ENCODE data around the gene OCSTAMP.

OCSTAMP gene

DNA sequence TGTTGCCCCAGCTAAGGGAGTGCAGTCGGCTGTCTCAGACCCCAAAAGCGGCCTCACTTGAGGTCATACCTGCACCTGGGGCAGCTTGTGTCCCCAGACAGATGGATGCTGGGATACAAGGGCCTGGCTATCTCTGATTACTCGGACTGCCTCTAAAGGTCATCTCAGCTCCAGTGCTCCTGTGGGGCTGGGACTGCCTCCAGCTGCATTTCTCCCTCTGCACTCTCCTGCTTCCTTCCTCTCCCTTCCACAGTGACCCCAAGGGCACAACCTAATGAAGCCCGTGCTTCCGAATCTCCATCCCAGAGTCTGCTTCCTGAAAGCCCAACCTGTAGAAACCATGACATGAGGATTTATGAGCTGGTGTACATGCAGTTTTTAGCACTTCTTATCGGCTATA is 22.8 kb upstream of the OCSTAMP start:
- DNase-seq = no peak

DNA sequence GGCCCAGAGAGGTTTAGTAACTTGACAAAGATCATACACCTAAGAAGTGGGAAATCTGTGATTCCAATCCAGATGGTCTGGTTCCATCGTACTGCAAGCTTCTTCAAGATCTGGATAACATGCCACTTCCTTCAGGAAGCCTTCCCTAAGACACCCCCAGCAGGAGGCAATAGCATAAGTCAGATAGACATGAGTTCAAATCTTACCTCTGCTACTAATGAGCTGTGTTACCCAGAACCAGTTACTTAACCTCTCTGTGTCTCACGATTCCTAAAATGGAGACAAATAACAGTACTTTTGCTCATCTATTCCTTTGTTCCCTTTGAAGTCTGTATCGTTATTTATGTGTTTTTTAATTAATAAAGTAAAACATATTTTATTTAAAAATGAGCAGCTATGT is 22.3 kb upstream of the OCSTAMP start:
- DNase-seq = no peak

DNA sequence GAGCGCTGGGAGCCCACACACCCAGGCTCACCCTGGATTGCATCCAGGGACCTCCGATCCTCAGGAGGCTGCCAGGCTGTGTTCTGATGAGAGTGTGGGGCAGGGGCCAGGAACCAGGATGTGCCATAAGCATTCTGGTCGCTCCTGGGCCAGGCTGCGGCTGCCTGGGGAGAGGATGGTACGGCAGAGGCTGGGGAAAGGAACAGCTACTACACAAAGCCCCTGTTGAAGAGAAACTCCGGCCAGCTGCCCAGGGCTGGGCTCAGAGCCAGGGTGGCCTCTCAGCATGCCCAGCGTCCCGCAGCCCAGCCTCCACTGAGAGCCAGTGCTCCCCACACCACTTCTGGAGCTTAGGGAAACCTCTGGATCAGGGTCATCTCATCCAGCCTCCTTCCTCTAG is 21.7 kb upstream of the OCSTAMP start:
- no peak for DNase-seq

DNA sequence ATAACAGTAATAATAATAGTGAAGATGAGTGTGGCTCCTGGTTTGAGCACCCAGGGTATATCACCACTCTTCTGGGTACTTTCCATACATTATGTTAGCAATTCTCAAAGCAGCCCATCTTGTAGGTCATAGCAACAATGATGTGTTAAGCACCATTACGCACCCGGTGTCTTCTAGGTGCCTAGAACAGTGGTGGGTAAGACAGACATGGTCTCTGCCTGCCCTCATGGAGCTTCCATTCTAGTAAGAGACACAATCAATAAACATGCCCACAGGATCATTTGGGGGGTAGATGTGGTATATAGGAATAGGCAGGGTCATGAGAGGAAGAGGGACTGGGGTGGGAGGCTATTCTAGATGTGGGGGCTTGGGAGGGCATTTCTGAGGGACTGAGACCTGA is 21.0 kb upstream of the OCSTAMP start:
- no peak for DNase-seq

DNA sequence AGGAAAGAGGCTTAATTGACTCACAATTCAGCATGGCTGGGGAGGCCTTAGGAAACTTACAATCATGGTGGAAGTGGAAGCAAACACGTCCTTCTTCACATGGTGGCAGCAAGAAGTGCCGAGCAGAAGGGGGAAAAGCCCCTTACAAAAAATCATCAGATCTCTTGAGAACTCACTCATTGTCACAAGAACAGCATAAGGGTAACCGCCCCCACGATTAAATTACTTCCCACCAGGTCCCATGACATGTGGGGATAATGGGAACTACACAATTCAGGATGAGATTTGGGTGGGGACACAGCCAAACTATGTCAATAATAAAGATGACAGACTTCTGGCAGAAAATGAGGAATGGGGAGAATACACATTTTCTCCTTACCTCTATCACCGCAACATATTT is 20.5 kb upstream of the OCSTAMP start:
- DNase-seq = no peak

DNA sequence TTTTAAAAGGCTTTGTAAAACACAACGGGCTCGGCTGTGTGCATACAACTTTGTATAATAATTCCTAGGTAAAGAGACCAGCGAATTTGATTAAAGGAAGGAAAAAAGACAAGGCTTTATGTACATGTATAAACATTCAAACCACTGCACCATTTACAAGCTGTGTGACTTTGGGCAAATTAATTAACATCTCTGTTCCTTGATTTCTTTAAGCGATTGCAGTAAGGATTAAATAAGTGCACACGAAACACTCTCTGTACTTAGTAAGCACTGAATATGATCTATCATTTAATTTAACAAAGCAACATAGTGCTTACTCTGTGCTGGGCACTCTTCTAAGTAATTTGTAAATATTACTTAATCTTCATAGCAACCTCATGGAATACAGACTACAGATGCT is 19.5 kb upstream of the OCSTAMP start:
- DNase-seq = no peak

DNA sequence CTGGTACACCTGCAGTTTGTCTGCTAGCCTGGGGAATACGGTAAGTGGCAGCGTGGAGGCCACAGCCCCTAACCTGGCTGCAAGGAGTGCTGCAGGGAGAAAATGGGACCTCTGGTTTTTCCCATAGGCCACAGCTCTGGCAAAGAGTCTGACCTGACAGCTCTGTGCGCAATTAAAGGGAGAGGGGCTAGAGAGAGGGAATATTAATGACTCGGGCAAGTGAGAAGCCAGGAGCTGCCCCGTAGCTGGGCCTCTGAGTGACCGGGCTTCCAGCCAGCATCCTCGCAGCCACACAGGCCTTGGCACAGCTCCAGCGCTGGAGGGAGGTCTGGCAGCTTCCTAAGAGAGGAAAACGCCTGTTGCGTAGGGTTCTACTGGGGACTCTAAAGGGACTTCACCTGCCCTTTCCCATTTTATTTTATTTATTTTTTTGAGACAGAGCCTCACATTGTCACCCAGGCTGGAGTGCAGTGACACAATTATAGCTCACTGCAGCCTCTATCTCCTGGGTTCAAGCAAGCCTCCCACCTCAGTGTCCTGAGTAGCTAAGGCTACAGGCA is 18.2 kb upstream of the OCSTAMP start:
- DNase-seq = no peak

DNA sequence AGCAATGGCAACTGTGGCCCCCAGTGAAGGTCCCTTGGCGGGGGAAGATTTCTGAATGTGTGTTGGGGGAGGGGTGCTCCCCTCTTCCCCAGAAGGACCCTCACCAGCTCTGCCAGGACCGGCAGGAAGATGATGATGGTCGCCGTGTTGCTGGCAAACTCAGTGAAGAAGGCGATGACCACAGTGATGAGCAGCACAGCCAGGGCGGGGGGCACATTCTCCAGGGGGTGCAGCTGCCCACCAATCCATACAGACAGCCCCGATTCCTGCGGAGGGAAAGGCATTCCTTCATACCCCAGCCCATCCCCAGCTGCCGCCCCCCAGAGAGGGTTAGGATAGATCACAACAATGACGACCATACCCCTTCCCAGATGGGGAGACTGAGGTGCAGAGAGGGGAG is 15.7 kb upstream of the OCSTAMP start:
- DNase-seq = no peak

DNA sequence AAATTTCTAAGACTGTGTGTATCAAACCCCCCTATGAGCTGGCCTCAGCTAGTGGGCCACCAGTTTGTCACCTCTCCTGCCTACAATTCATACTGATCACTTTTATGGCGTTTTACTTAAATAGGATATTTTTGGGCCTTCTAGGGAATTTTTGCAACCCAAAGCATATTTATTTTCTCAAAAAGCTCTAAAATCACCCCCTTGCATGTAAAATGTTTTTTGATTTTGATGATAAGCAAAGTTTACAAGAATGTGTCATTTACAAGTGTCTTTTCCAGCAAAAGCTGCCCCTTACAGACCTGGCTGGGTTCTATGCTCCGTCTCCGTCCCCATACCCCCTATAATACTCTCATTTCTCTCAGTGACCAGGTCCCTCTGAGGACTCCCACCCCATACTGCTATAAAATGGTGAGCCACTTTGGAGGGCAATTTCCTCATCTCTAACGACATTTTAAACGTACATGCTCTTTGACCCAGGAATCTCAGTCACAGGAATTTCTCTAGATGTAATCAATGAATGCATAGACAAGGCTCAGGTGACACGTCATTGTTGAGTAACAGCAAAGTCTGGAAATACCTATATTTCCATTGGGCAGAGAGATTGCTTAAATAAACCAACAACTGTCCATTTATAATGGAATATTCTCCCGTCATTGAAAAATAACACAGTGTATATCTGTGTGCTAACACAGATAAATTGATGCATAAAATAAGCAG is 13.9 kb upstream of the OCSTAMP start:
- no peak for DNase-seq

DNA sequence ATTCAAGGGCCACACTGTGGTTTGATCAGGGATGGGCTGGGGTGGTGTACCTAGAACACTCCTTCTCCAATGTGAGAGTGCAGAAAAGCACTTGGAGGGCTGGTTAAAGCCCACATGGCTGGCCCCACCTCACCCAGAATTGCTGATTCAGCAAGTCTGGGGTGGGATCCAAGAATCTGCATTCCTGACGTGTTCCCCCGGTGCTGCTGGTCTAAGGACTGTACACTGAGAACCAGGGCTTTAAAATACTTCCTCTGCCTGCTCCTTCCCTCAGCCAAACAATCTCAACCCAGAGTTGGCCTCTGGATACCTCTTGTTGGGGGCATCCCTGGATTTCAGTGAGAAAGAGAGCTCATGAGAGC is 13.4 kb upstream of the OCSTAMP start:
- DNase-seq = no peak

DNA sequence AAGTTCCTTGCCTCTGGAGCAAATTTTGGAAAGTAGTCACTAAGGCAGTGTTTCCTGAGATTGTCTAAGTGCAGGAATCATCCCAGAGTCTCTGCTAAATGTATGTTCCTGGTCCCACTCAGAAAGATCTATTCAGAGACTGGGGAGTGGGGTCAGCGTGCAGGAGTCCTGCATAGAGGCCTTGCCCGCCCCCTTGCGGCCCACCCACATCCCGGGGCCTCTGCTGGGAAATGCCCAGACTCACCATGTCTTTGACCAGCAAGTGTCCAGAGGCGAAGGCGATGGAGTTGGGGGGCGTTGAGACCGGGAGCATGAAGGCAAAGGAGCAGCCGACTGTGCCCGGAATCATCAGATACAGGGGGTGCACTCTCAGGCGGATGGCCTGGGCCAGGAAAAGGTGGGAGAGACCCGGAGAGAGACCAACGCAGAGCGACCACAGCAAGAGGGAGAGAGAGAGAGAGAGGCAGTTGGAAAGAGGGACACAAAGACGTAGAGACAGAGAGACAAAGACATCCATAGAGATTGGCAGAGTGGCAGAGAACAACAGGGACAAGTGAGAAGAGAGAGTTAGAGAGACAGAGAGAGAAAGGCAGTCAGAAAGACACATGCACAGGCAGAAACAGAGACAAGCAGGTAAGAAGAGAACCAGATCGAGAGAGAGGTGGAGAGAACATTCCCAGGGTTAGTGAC is 12.9 kb upstream of the OCSTAMP start:
- no peak for DNase-seq

DNA sequence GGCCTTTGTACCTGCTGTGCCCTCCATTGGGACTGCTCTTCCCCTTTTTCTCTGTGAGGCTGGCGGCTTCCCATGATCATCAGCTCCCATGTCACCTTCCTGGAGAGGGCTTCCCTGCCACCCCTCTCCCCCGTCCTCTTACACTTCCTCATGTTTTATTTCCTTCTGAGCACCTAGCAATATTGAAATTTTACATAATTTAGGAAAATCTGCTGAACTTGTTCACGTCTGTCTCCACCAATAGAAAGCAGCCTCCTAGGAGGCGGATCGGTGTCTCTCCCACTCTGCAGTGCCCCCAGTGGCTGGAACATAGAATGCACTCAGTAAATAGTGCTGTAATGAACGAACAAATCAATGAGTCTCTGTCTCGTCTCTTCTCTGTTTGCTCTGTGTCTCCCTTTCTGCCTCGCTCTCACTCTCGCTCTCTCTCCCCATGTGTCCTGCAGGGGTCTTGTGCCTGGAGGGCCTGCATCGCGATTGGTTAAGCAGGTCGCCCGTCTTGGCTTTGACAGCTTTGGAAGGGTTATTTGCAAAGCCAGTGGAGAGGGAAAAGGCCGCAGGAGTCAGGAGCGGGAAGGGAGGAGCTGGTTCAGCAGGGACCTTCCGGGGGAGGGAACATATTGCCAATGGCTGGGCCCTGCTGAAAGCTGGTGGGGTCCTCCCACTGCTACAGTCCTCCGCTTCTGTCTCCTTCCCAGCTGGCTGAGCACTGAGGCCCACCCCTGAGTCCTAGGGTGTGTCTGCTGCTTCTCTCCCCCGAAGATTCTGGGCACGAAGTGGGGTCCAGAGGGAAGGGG is 12.1 kb upstream of the OCSTAMP start:
- peak; percentile 83 for DNase-seq

DNA sequence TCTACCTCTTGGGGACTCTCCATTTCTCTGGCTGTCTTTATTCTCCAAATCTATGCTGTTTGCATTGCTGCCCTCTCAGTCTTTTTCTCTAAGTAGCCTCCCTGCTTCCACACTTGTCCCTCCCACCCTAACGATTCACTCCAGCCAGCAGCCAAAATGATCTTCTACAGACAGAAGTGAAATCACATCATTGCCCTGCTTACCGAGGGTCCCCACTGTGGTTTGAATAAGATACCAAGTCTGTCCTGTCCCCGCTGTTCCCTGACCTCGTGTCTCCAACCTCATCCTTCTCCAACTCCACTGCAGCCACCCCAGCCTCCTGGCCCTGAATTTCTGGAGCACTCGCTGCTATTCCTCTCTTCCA is 11.5 kb upstream of the OCSTAMP start:
- DNase-seq = no peak

DNA sequence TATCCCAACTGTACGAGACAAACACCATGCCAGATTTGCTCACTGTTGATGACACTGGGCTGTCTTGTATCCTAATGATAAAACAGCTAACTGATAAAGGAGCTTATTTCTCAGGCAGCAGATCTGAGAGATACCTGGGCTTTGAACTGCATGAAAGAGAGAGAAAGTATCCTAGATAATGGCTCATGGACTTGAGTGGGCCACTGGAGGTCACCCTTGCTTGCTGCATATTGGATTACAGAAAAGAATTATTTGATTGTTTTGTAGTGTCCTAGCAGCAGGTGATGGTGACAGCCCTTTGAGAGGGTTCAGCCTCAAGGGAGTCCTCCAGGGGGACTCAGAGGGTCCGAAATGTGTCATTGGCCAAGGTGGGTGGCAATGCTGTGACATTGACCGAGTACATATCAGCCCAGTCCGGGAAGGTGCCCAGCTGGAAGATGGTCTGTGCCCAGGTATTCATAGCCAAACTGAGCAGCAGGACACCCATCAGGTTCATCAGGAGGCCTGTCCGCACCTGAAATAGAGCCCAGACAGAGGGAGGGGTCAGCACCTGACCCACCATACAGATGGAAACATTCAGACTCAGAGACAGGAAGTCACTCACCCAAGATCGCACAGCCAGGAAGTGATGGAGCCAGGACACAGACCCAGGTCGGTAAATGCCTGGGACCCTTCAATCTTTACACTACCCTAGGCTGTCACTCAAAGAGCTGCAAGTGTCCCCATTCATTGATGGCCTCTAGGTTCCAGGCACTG is 9.4 kb upstream of the OCSTAMP start:
- DNase-seq = no peak

DNA sequence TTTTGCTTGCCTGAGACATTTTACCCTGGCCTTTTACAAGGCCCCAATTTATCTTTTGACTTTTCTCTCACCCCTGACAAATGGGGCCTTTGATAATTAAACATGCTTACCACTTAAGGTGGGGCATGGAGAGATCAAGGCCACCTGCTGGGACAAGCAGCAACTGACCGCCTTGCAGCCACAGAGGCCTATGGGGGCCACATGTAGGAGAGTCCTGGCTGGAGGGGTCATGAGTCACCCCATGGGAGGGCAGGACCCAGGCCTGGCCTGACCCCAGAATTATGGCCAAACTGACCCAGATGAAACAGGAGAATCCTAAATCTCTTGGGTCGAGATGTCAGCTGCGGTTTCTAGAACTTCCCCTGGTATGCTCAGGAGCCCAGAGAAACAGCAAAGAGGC is 8.5 kb upstream of the OCSTAMP start:
- DNase-seq = no peak

DNA sequence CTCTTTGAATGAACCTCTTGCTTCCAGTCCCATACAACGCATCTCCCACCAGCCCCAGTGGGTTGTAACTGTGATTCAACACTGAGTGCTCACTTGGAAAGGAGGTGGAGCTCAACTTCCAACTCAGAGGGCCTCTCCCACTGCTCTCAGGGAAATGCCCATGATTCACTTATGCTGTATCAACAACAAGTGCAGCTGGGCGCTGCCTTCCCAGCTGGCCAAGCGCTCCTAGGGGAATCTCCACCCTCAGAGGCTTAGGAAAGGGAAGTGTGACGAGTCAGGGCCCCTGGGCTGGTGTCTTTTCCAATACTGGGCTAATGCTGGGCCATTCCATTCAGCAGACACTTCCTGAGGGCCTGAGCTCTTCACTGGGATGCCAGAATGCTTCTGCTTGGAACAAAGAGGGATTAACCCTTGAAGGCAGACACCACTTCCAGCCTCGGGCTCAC is 8.1 kb upstream of the OCSTAMP start:
- peak; percentile 71 for DNase-seq

DNA sequence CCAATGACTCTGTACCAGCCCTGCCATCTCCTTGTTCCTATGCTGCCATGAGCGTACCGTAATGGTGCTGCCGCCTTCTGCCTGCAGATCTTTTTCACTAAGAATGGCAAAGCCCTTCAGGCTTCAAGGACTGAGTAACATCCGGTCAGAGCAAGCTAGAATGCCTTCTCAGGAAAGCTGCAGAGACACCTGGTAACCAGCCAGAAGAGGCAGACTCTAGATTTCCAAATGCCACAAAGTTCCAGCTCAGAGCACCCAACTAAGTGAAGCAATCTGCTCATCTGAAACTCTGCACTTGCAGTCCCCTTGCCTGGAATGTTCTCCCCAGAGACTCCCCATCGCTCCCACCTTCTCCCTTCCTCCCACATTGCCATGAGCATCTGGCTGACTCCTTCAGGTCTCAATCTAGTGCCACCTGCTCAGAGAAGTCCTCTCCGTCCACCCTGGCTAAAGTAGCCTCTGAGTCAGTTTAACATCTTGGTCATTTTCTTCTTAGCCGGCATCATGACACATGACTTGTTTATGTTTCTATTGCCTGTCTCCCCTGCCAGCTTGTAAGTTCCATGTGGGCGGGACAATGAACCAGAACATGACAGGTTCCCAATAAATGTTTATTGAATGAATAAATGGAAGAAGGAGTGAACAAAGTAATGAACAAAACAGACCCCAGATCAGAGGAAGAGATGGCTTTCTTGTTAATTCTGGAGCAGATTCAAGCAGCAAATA is 6.9 kb upstream of the OCSTAMP start:
- DNase-seq = no peak

DNA sequence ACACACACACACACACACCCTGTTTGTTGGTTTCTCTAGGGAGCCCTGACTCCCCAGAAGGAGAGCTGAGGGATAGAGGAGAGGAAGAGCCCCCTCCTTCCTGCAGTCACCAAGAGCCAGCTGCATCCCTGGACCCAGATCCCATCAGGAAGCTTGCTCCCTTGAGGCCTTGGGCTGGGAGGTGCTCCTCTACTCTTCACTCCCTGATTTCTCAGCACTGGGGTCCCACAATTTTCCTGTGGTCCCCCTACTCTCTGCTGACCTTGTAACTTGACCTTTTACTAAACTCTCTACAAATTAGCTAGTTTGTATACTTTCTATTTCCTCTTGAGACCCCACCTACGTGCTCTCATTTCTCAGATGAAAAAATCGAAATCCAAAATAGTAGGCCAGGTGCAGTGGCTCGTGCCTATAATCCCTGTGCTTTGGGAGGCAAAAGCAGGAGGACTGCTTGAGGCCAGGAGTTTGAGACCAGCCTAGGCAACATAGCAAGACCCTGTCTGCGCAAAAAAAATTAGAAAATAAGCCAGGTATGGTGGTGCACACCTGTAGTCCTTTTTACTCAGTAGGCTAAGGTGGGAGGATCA is 5.0 kb upstream of the OCSTAMP start:
- no peak for DNase-seq

DNA sequence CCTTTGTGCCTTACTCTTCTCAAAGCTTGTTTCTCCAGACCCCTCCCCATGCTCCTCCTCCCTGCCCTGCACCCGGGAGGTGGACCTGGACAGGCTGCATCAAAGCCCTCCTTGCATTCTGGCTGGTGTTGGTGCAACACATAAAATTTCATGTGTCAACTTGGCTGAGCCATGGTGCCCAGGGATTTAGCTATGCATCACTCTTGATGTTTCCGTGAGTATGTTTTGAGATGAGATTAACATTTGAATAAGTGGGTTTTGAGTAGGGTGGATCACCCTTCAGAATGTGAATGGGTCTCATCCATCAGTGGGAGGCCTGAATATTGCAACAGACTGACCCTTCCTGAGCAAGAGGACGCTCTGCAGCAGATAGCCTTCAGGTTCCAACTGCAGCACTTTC is 4.4 kb upstream of the OCSTAMP start:
- DNase-seq = no peak

DNA sequence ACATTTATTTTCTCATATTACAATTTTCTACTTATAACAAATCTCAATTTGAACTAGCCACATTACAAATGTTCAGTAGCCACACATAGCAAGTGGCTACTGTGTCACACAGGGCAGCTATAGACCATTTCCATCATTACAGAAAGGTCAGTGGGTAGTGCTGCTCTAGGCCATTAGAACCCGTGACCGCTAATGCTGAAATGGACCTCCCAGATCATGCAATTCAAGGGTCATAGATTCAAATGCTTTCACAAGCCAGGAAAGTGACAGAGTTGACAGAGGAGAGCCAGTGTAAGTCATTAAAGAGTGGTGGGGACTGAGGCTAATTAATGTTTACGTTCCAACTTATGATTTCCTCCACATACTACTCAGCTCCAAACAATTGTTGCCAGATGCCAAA is 3.5 kb upstream of the OCSTAMP start:
- DNase-seq = no peak

DNA sequence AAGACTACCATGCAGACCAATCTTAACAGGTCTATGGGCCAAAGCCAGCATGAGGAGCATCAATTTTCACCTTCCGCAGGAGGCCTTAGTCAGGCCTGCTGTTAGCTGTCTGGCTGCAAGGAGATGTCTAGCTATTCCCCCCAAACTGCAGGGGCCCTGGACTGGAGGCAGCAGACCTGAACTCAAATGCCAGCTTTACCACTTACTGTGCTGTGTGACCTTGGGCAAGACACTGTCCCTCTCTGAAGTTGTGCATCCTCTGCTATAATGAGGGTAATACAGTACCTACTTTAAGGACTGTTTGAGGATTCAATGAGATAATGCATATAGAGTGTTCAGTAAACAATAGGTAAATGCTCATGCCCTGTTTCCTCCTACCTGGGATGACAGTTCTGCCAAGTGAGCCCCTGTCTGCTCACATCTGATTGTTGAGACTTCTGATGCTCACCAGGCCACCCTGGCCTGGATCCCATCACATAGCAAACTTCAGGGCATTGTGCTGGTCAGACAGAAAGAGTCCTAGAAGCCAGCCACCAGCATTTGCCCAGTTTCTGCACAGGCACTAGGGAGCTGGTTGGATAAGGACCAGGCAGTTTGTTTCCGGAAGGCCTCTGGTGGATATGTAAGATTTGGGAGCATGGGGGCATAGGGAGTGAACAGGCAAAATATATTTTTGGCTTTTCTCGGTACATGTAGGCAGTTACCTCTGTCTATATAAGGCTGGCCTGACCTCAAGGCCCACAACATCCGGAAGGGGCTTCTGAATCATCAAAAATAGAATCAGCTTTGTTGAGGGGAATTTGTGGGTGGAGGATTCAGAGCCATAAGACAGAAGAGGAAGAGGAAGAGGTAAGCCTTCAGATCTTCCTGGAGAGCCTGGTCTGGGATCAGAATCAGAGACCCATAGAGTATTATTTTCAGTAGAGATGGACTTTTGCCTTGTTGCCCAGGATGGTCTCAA is 2.3 kb upstream of the OCSTAMP start:
- DNase-seq = peak; percentile 74

All from activated effector memory CD4-positive, alpha-beta T cell treated with anti-CD3 and anti-CD28 coated beads, Interleukin-2, amount 50 U/mL, for 16 hours (primary cell).